Measurements from ENCODE around the gene SLC35G6. TPM values are rescaled to one million over a fixed set of nuclear protein-coding genes. Genes with fewer than 3 reads are reported as not detected.
"Not testable (repeated sequence)": the region's sequence is repeated elsewhere in the genome, so short reads cannot be mapped to it uniquely, and the experiment has no call there.

Gene SLC35G6
- total RNA-seq (2014; rRNA removed; shearing (Covaris generic); ENCODE audit: low replicate concordance), result not detected in 2 replicates

GRCh38 chr17:7481275-7481674, at the start of gene SLC35G6:
SLC35G6 (plus strand) TSS chr17:7481446; CDS start chr17:7481517, 71 bp downstream.
- H3K4me3 ChIP-seq, result peak within 1 kb of the TSS; percentile 63; the same call in 1 of the 2 replicates
- not testable (repeated sequence) for DNase-seq, H3K27me3 ChIP-seq, H3K9me3 ChIP-seq, H3K36me3 ChIP-seq

GRCh38 chr17:7432296-7432695, 49.0 kb upstream of the SLC35G6 start:
- no peak for DNase-seq
- Histone ChIP-seq H3K9me3 (no peaks in the 10 kb centered on the region), H3K27me3 (no peaks in the 10 kb centered on the region), H3K36me3 (no peaks in the 10 kb centered on the region), H3K4me3 (no peak overlapping the region)

- no peaks in the 10 kb centered on the region for H3K36me3 ChIP-seq
- H3K4me3 ChIP-seq, result 0 out of 2 replicates have a peak overlapping the region, but pooled peaks have one; percentile 6
- no peaks in the 10 kb centered on the region; the same call in 1 of the 2 replicates for H3K27me3 ChIP-seq
- no peak for DNase-seq
- no peaks in the 10 kb centered on the region for H3K9me3 ChIP-seq
These were observed 45.3 kb upstream of the SLC35G6 start for GRCh38 chr17:7435676-7436555.

- H3K36me3 ChIP-seq, result no peaks in the 10 kb centered on the region
- no peaks in the 10 kb centered on the region; the same call in 1 of the 2 replicates for H3K27me3 ChIP-seq
- DNase-seq, result peak; percentile 70
- peak overlapping the region; percentile 20; the same call in 1 of the 2 replicates for H3K4me3 ChIP-seq
- H3K9me3 ChIP-seq, result no peaks in the 10 kb centered on the region
These were observed 44.5 kb upstream of the SLC35G6 start for GRCh38 chr17:7436556-7437368.

- no peaks in the 10 kb centered on the region for H3K9me3 ChIP-seq
These were observed 43.8 kb upstream of the SLC35G6 start for GRCh38 chr17:7437369-7437863.

GRCh38 chr17:7437950-7438614, 43.2 kb upstream of the SLC35G6 start:
- Histone ChIP-seq H3K36me3 (no peaks in the 10 kb centered on the region), H3K27me3 (no peaks in the 10 kb centered on the region; the same call in 1 of the 2 replicates), H3K9me3 (no peaks in the 10 kb centered on the region), H3K4me3 (no peak overlapping the region)
- no peak for DNase-seq

More at GRCh38 chr17:7437369-7437863, 43.8 kb upstream of the SLC35G6 start:
- H3K27me3 ChIP-seq, result no peaks in the 10 kb centered on the region; the same call in 1 of the 2 replicates
- DNase-seq, result no peak
- no peaks in the 10 kb centered on the region for H3K36me3 ChIP-seq
- H3K4me3 ChIP-seq, result no peak overlapping the region

GRCh38 chr17:7438656-7439460, 42.4 kb upstream of the SLC35G6 start:
- Histone ChIP-seq H3K27me3 (no peaks in the 10 kb centered on the region; the same call in 1 of the 2 replicates), H3K4me3 (no peak overlapping the region), H3K9me3 (no peaks in the 10 kb centered on the region), H3K36me3 (no peaks in the 10 kb centered on the region)
- DNase-seq, result no peak

GRCh38 chr17:7439462-7440112, 41.7 kb upstream of the SLC35G6 start, which contains the start of gene FGF11:
FGF11 (plus strand) TSS chr17:7439512; CDS start chr17:7439621, 109 bp downstream.
- Histone ChIP-seq H3K9me3 (no peaks in the 10 kb centered on the region), H3K4me3 (no peak within 1 kb of the TSS)
- DNase-seq, result no peak

GRCh38 chr17:7440113-7440833, 41.0 kb upstream of the SLC35G6 start:
- no peak for DNase-seq
- no peak overlapping the region for H3K4me3 ChIP-seq

More at GRCh38 chr17:7439462-7440112, 41.7 kb upstream of the SLC35G6 start, which contains the start of gene FGF11:
- H3K36me3 ChIP-seq, result no peaks in the 10 kb centered on the region
- no peaks in the 10 kb centered on the region; the same call in 1 of the 2 replicates for H3K27me3 ChIP-seq

GRCh38 chr17:7440834-7441195, 40.4 kb upstream of the SLC35G6 start:
- DNase-seq, result peak; percentile 58
- Histone ChIP-seq H3K4me3 (no peak overlapping the region), H3K27me3 (no peaks in the 10 kb centered on the region; the same call in 1 of the 2 replicates), H3K9me3 (no peaks in the 10 kb centered on the region), H3K36me3 (no peaks in the 10 kb centered on the region)

More at GRCh38 chr17:7440113-7440833, 41.0 kb upstream of the SLC35G6 start:
- H3K9me3 ChIP-seq, result no peaks in the 10 kb centered on the region
- H3K36me3 ChIP-seq, result no peaks in the 10 kb centered on the region
- no peaks in the 10 kb centered on the region; the same call in 1 of the 2 replicates for H3K27me3 ChIP-seq

- DNase-seq, result no peak
- Histone ChIP-seq H3K36me3 (no peaks in the 10 kb centered on the region), H3K27me3 (no peaks in the 10 kb centered on the region; the same call in 1 of the 2 replicates), H3K9me3 (no peaks in the 10 kb centered on the region), H3K4me3 (no peak overlapping the region)
These were observed 40.0 kb upstream of the SLC35G6 start for GRCh38 chr17:7441266-7441665.

GRCh38 chr17:7442142-7442541, 39.1 kb upstream of the SLC35G6 start:
- no peak for DNase-seq
- no peaks in the 10 kb centered on the region for H3K9me3 ChIP-seq
- H3K36me3 ChIP-seq, result no peaks in the 10 kb centered on the region
- H3K4me3 ChIP-seq, result no peak overlapping the region
- H3K27me3 ChIP-seq, result no peaks in the 10 kb centered on the region; the same call in 1 of the 2 replicates

- H3K36me3 ChIP-seq, result no peaks in the 10 kb centered on the region
- H3K9me3 ChIP-seq, result no peaks in the 10 kb centered on the region
- no peak overlapping the region for H3K4me3 ChIP-seq
- no peaks in the 10 kb centered on the region; the same call in 1 of the 2 replicates for H3K27me3 ChIP-seq
- no peak for DNase-seq
These were observed 37.5 kb upstream of the SLC35G6 start for GRCh38 chr17:7443499-7444485.

All from MG63 (cell line).